Neutrophil (primary cell): ENCODE data around the gene CAMTA1.

Source experiments
- H3K27ac ChIP-seq: fragments of 200-600 bp; sonication (generic); 2 replicates; pipeline ENCODE4 v1.5.1; 2016; ENCODE audit warnings: mild to moderate bottlenecking, moderate library complexity
- H3K27me3 ChIP-seq: fragments of 200-600 bp; sonication (generic); 2 replicates; pipeline ENCODE4 v1.6.0; 2016; ENCODE audit warnings: mild to moderate bottlenecking
- H3K36me3 ChIP-seq: fragments of 200-600 bp; sonication (generic); 2 replicates; pipeline ENCODE4 v1.5.1; 2017
- H3K4me1 ChIP-seq, 2 experiments: fragments of 200-600 bp in 1 of 2; sonication (generic) in 1 of 2; 1 replicate in 1 of 2; 2 replicates in 1 of 2; pipeline versions ENCODE4 v1.5.1 to v1.6.1; 2013 to 2016; ENCODE audit warnings: low read depth in 1 of 2, low read length in 1 of 2, mild to moderate bottlenecking in 1 of 2, moderate library complexity in 1 of 2; ENCODE audit not compliant: control insufficient read depth in 1 of 2, insufficient read depth in 1 of 2
- H3K4me3 ChIP-seq, 2 experiments: fragments of 200-600 bp in 1 of 2; sonication (generic) in 1 of 2; 1 replicate in 1 of 2; 2 replicates in 1 of 2; pipeline ENCODE4 v1.5.1; 2013 to 2016; ENCODE audit warnings: low read depth in 1 of 2, low read length in 1 of 2, mild to moderate bottlenecking in 1 of 2, moderate library complexity in 1 of 2
- H3K9me3 ChIP-seq: fragments of 200-600 bp; sonication (generic); 2 replicates; pipeline ENCODE4 v1.5.1; 2016
- TF ChIP-seq, protein P1 (sequence below): fragments of 200-600 bp; sonication (generic); IDR thresholded peaks from 2 replicates; pipeline ENCODE4 v1.5.1; 2016; ENCODE audit warnings: antibody characterized with exemption

The CAMTA1 gene

DNA sequence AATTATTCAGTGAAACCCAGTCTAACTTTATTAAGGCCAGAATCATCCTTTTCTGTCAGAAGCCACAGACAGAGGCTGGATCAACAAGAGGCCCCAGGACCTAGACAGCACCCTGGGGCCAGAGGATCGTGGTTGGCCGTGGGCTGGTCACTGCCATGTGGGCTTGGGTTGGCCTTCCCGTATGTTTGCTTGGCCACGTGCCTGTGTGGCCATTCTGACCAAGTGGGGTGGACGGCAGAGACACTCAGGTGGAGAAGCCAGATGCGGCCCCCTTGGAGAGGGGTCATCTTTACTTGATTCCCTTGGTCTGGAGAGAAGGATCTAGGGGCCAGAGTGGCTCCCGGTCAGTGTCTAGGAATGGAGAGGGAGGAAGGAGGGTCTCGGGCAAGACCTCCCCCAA lies 327.9 kb downstream of the CAMTA1 start:
- TF ChIP-seq, protein P1, sequence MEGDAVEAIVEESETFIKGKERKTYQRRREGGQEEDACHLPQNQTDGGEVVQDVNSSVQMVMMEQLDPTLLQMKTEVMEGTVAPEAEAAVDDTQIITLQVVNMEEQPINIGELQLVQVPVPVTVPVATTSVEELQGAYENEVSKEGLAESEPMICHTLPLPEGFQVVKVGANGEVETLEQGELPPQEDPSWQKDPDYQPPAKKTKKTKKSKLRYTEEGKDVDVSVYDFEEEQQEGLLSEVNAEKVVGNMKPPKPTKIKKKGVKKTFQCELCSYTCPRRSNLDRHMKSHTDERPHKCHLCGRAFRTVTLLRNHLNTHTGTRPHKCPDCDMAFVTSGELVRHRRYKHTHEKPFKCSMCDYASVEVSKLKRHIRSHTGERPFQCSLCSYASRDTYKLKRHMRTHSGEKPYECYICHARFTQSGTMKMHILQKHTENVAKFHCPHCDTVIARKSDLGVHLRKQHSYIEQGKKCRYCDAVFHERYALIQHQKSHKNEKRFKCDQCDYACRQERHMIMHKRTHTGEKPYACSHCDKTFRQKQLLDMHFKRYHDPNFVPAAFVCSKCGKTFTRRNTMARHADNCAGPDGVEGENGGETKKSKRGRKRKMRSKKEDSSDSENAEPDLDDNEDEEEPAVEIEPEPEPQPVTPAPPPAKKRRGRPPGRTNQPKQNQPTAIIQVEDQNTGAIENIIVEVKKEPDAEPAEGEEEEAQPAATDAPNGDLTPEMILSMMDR, result no peak
- no peaks in the 10 kb centered on the region for H3K36me3 ChIP-seq
- no peaks in the 10 kb centered on the region for H3K4me1 ChIP-seq
- H3K27ac ChIP-seq, result no peak overlapping the region
- H3K4me3 ChIP-seq, result no peak overlapping the region
- H3K27me3 ChIP-seq, result peaks cover 11% of the 10 kb centered on the region
- H3K9me3 ChIP-seq, result no peaks in the 10 kb centered on the region

DNA sequence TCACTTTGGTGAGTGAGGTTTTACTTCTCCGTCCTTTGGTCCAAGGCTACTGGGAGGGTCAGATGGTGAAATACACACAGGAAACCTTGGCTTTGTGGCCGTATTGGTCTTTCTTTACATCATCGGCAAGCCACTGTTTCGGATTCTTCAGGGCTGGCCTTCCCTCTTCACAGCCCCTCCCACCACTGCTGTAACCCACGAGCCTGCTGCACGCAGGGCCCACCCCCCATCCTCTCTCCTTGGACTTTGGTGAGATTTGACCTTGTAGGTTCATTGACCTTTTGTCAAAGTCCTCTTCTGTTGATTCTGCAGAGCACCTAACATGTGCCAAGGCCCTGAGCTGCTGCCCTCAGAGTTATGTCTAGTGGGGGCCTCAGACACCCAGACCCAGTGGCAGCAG lies 328.6 kb downstream of the CAMTA1 start:
- H3K27ac ChIP-seq, result no peak overlapping the region
- peaks cover 11% of the 10 kb centered on the region for H3K27me3 ChIP-seq
- H3K9me3 ChIP-seq, result no peaks in the 10 kb centered on the region
- H3K4me1 ChIP-seq, result no peaks in the 10 kb centered on the region
- H3K4me3 ChIP-seq, result no peak overlapping the region
- TF ChIP-seq, protein P1, result no peak
- no peaks in the 10 kb centered on the region for H3K36me3 ChIP-seq

DNA sequence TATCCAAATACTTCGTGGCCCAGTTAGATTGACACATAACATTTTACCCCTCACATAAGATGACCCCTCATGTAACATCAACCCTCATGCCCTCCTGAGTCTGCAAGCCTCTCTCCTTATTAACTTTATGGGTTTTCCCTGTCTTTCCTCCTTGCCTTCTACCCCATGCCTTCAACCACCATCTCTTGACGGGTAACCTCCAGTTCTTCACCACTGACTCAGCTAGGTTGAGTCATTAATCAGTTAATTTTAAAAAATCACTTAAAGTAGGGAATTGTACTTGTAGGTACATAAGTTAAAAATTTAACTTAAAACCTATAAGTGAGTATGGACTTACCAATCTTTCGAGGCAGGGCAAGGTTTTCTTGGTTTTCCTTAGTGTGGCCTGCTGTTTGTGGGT lies 330.7 kb downstream of the CAMTA1 start:
- peaks cover 11% of the 10 kb centered on the region for H3K27me3 ChIP-seq
- TF ChIP-seq, protein P1, result no peak
- no peak overlapping the region for H3K27ac ChIP-seq
- H3K36me3 ChIP-seq, result no peaks in the 10 kb centered on the region
- no peaks in the 10 kb centered on the region for H3K9me3 ChIP-seq
- no peak overlapping the region for H3K4me3 ChIP-seq
- no peaks in the 10 kb centered on the region for H3K4me1 ChIP-seq

DNA sequence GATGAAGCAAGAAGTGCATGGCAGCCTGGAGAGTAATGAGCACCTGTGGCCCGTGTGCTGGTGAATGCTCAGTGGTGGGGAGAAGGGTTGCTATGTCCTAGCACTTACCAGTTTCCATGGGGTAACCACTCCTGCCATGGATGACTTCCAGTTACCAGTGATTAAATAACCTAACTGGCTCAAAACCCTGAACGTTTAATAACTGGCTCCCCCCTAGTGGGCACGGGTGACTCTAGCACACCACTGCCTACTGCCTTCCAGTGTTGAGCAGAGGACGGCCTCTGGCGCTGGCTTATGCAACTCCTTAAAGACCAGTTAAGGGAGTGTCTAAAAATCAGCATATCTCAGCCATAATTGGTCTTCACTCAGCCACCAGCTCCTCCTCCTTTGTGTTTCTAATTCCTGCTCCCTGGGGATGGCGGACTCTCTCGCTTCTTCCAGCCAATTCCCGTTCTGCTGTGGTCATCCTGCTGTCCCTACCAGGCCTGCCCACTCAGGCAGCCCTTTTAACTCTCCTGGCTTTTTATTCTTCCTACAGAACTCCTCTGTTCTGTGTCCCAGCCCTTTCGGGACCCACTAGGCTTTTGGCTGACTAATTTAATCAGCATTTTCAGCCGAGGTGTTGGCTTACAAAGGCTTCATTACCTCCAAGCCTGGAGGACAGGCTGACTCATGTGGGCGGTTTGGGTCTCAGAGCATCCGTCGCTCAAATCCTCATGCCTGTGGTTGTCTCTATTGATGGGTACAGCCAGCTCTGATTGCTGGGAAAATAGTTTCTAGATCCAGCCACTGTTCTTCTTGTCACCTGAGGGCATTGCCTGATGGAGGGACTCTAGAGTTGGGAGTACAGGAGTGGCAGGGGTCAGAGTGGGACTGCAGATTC lies 332.4 kb downstream of the CAMTA1 start:
- TF ChIP-seq, protein P1, result no peak
- H3K36me3 ChIP-seq, result no peaks in the 10 kb centered on the region
- peaks cover 8% of the 10 kb centered on the region for H3K27me3 ChIP-seq
- no peaks in the 10 kb centered on the region for H3K9me3 ChIP-seq
- H3K27ac ChIP-seq, result no peak overlapping the region
- no peaks in the 10 kb centered on the region for H3K4me1 ChIP-seq
- H3K4me3 ChIP-seq, result no peak overlapping the region

DNA sequence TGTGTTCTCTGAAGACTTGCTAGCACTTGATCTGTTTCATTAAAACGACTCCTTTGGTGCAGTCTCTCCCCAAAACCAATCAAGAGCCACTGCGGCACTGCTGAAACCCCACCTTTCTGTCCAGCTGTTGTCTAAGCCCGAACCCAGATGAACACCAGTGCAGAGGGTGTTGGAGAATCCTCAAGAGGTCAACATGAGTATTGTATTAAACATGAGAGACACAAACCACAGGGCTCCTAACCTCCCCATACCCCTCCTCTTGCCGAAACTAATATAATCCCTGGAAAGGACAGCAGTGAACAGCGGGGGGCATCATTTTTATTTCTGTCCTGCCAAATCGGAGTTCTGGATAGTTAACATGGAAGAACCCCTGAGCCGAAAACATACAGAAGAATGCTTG lies 333.9 kb downstream of the CAMTA1 start:
- H3K4me1 ChIP-seq, result no peaks in the 10 kb centered on the region
- H3K27ac ChIP-seq, result no peak overlapping the region
- peaks cover 8% of the 10 kb centered on the region for H3K27me3 ChIP-seq

More for the DNA sequence above, 333.9 kb downstream of the CAMTA1 start:
- no peaks in the 10 kb centered on the region for H3K36me3 ChIP-seq
- H3K9me3 ChIP-seq, result no peaks in the 10 kb centered on the region
- TF ChIP-seq, protein P1, result no peak
- no peak overlapping the region for H3K4me3 ChIP-seq
